HepG2 (cell line): ENCODE data around the gene ABCC1.

Source experiments
- BATF2 ChIP-seq: sonication (generic); formaldehyde crosslinking; IDR thresholded peaks from 2 replicates; pipeline ENCODE4 v1.8.0; 2022; ENCODE audit warnings: mild to moderate bottlenecking, missing genetic modification reagents, moderate library complexity
- CTCF ChIP-seq: sonication (generic); formaldehyde crosslinking; IDR thresholded peaks from 2 replicates; pipeline ENCODE4 v1.5.0; 2020; ENCODE audit warnings: mild to moderate bottlenecking, missing genetic modification reagents, moderate library complexity
- FOXA1 ChIP-seq, 2 experiments: fragments of 450-650 bp in 1 of 2; sonication (generic) in 1 of 2; formaldehyde crosslinking in 1 of 2; IDR thresholded peaks; 2 replicates each; pipeline versions ENCODE4 v1.4.0 to v1.6.1; 2016 to 2020; ENCODE audit warnings: missing genetic modification reagents in 1 of 2
- KDM1A ChIP-seq: IDR thresholded peaks from 2 replicates; pipeline ENCODE4 v1.6.1; 2016; ENCODE audit warnings: missing compliant biosample characterization
- NR2C2 ChIP-seq: sonication (generic); formaldehyde crosslinking; IDR thresholded peaks from 2 replicates; pipeline ENCODE4 v1.4.0; 2020; ENCODE audit warnings: missing genetic modification reagents, mild to moderate bottlenecking, moderate library complexity, borderline replicate concordance
- POLR2A ChIP-seq, 2 experiments: IDR thresholded peaks; 2 replicates each; pipeline ENCODE4 v1.6.1; 2011; ENCODE audit warnings: low read depth in 2 of 2, low read length in 2 of 2, mild to moderate bottlenecking in 1 of 2, moderate library complexity in 1 of 2; ENCODE audit not compliant: insufficient read depth in 1 of 2
- POLR2AphosphoS2 ChIP-seq: IDR thresholded peaks from 2 replicates; pipeline ENCODE4 v1.6.1; 2011; ENCODE audit warnings: low read depth, low read length, improper control_type of control experiment
- RBFOX2 ChIP-seq: fragments of 200-400 bp; formaldehyde crosslinking; IDR thresholded peaks from 2 replicates; pipeline ENCODE4 v1.6.1; 2017; ENCODE audit warnings: low read depth, mild to moderate bottlenecking, low read length
- RBM22 ChIP-seq: fragments of 200-400 bp; formaldehyde crosslinking; optimal IDR thresholded peaks from 2 replicates; pipeline ENCODE3; 2017; ENCODE audit warnings: mild to moderate bottlenecking, low read length, moderate library complexity
- SSRP1 ChIP-seq: IDR thresholded peaks from 2 replicates; pipeline ENCODE4 v1.6.1; 2016; ENCODE audit warnings: control low read depth
- STAG1 ChIP-seq: sonication (generic); formaldehyde crosslinking; IDR thresholded peaks from 2 replicates; pipeline ENCODE4 v1.4.0; 2020; ENCODE audit warnings: missing genetic modification reagents
- TAF1 ChIP-seq: sonication (generic); formaldehyde crosslinking; IDR thresholded peaks from 2 replicates; pipeline ENCODE4 v1.4.0; 2020; ENCODE audit warnings: missing genetic modification reagents
- ZNF441 ChIP-seq: sonication (generic); formaldehyde crosslinking; IDR thresholded peaks from 2 replicates; pipeline ENCODE4 v1.7.0; 2021; ENCODE audit warnings: missing genetic modification reagents, borderline replicate concordance

GRCh38 chr16:16059895-16060590 is 110.6 kb downstream of the ABCC1 start:
- TF ChIP-seq BATF2 (CRISPR knock-in tag) (no peak), POLR2A (IDR thresholded peaks at IDR 0.05; ENCODE audit: insufficient read depth in 1 of 2, low read depth in 2 of 2, low read length in 2 of 2) (no peak), SSRP1 (CRISPR knock-in tag) (no peak), KDM1A (CRISPR knock-in tag) (no peak), STAG1 (CRISPR knock-in tag) (no peak), FOXA1 (IDR thresholded peaks at IDR 0.05) (no peak), FOXA1 (CRISPR knock-in tag; IDR thresholded peaks at IDR 0.05) (no peak), CTCF (CRISPR knock-in tag) (no peak), RBM22 (no peak), ZNF441 (no peak), POLR2AphosphoS2 (no peak), NR2C2 (no peak), TAF1 (CRISPR knock-in tag) (no peak), RBFOX2 (no peak)
